GM18909 (cell line): Measurements from ENCODE around the gene COL13A1.

Experiments used
- ATAC-seq: cut with Tn5 transposase; IDR thresholded peaks from one replicate; pipeline ENCODE4 v1.9.1; 2021; ENCODE audit warnings: mild to moderate bottlenecking; ENCODE audit not compliant: unreplicated experiment, poor library complexity

COL13A1 gene

DNA sequence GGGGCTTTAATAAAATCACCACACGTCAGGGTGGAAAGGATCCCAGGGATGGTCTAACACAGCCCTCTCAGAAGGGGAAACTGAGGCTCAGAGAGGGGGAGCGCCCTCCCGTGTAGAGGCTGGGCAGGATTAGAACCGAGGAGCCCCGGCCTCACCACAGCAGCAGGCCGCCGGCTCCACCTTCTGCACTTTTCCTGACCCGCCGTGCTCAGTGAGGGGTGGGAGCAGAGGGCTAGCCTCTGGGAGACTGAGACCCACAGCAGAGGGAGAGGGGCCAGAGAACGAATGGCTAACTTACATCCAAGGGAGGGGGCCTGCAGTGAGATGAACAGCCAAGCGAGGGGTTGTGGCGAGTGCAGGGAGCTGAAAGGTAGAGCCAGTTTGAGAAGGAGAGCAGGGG is 79.5 kb downstream of the COL13A1 start:
- no peak for ATAC-seq

DNA sequence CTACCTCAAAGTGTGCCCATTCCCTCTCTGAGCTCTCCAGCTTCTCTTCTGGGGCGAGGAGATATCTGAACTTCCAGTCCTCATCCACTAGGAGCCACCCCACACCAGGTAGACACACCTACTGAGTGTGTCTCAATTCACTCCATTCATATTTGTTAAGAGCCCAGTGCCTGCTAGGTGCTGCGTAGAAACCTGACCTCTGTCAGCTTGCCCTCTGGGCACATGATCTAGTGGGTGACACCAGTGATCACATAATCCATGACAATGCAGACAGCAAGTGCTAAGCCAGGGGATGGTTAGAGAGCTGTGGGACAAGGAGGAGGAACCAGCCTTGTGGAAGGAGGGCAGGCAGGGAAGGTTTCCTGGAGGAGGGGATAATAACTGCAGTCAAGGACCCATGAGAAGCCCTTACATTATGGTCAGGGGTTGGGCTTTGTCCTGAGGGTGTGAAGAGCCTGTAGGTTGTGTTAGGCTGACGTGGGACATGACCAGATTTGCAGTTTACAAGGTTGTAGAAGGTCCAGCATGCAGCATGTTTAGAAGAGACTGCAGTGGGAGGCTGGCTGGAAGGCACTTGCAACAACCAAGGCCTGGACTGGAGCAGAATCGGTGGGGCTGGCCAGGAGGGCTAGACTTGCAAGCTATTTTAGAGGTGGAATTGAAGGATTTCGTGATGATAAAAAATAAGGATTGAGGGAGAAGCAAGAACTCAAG is 81.8 kb downstream of the COL13A1 start:
- ATAC-seq: no peak

DNA sequence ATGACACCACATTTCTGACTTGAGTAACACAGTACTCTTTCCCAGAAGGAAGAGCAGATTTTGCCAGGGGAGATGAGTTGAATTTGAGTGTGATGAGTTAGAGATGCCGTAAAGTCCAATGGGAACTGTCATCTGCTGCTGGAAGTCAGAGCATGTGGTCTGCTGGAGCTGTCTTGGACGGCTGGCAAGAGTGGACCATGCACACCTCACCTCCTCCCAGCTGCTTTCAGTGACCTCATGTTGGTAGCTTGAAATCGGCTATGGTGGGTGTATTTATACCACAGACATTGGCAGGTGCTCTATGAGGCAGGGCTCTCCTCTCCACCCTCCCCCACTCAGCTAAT is 82.3 kb downstream of the COL13A1 start:
- ATAC-seq: no peak

DNA sequence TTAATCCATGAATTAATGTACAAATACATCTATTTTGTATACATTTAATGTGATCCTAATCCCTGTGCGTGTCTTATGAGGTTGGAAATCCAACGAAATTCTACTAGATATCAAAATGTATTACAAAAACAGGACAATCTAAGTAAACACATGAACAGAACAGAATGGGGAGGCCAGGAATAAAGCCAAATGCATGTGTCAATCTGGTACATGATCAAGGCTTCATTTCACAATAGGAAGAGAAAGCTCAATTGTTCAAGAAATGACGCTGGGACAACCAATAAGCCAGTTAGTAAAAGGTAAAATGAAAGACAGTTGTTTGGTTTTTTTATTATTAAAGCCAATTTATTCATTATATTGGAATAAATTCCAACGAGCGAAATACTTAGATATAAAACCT is 83.0 kb downstream of the COL13A1 start:
- no peak for ATAC-seq

DNA sequence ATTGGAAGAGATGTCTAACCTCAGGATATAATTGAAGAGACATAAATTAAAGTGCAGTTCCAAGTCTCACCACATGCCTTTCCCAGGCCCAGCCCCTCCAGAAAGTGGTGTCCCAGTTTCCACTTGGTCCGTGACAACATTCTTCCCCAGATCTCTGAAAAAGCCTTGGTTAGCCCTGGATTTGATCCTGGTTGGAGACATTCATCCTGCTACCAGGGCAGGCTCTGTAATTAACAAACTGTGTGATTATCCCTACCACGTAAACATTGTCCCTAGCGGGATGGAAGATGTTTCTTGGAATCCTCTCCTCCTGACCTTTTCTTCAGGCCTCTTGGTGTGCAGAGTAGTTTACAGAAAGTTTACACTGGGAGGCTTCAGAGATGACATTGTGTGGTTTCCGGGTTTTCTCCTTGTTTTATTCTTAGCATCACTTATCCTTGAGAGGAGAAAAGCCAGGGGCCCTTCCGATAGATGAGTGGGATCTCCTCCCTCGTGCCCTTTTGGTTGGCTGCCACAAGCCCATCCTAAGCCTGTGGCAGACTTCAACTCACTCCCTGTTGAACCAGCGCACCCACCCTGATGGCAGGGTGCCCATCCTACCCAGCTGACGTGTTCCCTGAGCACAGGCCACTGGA is 83.8 kb downstream of the COL13A1 start:
- ATAC-seq: no peak

DNA sequence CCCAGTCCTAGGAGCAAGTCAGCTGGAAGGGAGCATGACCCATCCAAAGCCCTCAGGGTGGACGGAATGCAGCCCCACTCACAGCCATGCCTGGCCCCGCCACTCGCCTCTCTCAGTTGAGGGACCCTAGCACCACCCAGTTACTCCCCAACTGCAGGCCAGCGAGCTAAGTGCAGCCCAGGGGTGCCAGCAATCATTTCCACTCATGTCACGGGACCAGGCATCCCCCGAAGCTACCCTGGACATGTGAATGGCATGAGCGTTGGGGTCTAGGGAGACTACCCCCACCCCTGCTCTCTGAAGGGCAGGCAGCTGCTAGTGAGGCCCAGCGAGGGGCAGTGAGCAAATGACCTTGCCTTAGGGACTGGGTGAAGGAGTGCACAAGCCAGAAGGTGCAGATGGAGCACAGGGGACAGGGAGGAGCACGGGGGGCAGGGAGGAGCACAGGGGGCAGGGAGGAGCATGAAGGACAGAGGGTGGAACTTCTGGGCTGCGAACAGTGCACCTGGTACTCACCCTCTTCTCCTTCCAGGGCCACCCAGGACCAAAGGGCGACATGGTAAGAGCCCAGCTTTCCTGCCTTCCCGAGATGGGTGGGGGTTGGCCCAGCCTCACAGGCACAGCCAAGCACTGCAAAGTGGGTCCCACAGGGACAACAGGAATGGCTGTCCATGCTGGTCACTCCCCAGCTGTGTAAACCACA is 87.3 kb downstream of the COL13A1 start:
- ATAC-seq: no peak

DNA sequence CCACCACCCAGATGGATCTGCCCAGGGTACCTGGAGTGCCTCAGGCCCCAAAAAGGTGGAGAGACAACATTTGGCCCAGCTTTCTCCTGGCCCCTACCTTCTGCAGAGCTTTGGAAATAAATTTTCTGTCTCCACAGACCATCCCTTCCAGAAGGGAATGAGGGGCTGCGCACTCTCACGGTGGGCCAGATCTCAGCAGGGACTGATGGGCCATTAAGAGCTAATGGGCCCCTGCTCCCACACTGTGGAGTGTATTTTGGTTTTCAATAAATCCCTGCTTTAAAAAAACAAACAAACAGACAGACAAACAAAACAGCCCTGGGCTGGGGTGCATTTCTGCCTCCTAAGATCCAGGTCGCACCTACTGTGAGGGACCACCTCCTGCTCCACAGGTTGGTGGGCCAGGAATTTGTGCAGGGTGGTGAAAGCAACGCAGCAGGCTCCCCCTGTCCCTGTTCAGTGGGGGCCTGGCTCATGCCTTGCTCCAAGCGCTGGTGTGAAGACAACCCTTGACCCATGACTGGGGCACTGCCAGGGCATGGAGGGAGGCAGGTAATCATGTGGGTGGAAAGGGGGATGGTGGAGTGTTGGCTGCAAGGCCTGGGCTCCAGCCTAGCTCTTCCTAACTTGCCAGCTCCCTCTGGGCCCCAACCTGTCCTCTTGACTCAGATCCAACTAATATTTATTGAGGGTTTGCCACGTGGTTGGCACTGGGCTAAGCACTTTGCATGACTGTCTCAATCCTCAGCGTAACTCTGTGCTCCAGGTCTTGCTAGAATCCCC is 88.5 kb downstream of the COL13A1 start:
- ATAC-seq: no peak

DNA sequence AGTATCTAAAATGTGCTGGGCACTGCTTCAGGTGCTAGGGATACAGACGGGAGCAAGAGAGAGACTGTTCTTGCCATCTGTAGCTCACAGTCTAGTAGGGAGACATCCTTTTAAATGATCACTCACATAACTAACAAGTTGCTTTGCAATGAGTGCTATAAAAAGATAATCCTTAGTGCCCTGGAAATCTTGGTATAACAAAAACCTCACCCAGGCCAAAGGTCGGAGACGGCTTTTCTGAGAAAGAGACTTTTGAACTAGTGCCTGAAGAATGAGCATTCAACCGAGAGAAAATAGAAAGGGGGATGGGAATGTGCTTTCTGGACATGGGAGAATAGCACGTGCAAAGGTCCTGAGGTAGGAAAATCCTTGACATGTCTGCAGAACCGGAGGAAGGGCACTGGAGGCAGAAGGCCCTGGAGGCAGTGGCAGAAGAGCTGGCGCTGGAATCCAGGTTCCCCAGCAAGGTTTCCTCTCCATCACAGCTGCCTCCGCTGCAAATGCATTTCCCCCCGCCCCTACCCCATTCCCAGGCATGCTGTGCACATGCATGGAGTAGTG is 89.4 kb downstream of the COL13A1 start:
- ATAC-seq: no peak

DNA sequence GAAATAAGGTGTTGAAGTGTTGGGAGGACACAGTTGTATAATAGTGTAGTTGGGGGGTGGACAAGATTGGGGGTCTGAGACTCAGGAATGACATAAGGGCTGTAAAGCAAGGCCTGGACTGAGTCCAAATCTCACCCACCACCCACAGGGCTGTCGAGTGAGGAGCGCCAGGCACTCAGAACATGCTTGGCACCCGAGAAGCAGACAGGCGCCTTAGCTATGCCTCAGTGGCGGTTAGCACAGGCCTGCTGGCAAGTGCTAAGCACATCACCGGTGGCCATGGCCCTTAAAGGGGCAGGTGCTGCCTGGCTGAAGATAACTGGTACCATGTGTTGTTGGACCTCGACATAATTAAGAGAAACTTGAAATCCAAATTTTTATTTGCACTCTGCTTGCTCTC is 90.7 kb downstream of the COL13A1 start:
- no peak for ATAC-seq

DNA sequence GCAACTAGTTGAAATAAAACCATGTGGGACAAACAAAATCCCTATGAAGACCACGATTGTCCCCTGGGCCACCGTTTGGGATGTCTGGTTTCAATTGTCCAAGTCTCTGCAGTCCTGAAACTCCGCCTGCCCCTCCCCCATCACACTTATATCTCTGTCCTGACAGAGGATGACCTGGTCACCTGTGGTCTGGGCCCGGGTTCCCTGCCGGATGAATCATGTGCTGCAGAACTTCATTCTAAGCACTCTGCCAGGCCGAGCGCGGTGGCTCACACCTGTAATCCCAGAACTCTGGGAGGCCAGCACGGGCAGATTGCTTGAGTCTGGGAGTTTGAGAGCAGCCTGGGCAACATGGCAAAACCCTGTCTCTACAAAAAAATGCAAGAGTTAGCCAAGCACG is 91.1 kb downstream of the COL13A1 start:
- ATAC-seq: no peak

DNA sequence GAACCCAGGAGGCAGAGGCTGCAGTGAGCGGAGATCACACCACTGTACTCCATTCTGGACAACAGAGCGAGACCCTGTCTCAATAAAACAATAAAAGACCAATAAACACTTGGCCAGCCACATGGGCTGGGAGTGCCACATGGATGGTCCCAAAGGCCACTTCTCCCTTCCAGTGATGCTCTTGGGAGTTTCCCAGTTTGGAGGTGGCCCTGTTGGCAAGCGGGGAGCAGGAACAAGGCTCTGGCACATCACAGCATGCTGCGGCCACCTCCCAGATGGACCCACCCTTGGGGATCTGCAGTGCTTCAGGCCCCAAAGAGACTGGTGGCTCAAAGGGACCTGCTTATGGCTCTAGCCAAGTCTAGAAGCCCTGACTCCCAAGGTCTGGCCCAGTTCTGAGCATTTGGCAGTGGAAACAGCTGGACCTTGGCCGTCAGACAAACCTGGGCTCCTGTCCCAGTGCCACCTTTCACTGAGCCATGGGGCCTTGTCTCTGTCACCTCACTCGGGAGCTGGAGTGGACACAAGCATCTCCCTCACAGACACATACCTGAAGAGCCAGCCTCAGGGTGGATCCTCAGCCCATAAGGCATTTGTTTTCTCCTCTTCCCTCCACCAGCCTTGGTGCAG is 91.7 kb downstream of the COL13A1 start:
- ATAC-seq: no peak

DNA sequence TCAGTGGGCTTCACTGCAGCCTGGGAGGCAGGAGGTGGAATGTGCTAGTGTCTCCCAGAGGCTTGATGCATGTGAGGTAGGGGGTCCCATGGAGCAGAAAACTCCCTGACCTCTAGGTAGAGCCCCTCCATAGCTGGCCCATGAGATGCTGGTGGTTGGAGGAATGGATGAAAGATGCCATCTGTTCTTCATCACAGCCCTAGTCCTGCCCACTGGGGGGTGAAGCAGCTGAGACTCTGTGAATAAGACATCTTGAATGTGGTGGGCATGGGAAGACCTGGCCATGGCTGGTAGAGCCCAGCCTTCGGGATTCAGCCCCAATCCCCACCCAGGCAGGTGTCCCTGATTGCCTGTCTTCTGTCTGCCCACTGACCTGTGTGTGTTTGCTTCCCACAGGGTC is 92.5 kb downstream of the COL13A1 start:
- no peak for ATAC-seq

DNA sequence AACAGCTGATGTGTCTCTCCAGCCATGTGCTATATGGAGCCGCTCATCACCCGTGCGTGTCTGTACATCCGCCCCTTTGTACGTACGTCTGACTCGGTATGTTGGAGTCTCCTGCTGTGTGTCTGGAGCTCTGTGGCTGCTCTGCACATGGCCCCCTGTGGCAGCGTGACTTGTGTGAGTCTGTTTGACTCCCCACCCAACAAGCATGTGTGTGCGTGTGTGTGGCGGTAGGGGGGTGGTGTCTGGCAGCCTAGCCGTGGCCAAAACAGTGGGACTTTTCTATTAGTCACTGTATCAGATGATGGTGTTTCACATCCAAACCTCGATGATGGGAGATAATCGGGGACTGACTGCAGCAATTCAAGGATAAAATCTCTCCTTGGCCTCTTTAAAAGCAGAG is 94.1 kb downstream of the COL13A1 start:
- no peak for ATAC-seq

DNA sequence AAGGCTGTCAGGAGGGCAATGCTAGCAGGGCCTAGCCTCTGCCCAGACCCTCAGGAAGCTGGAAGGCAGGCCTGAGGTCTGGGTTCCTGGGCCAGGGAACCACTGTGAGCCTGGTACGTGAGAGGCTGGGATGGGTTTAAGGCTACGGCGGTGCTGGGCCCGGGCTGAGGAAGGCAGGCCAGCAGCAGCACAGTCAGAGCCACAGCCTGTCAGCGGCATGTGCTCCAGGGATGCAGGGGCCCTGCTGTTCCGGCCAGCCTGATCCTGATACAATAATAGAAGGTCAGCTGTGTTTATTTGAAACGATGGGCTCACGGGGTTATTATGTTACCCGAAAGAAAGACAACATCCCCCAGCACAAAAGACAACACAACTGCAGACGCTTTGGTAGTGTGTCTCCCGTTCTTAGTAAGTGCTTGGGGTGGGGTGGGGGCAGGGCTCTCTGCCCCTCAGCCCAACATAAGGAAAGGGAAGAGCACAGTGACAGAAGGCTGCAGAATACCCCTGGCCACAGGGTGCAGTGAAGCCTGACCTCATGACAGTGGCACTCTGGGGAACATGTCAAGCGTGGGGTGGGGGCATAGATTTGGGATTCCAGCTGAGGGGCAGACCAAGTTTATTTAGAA is 95.0 kb downstream of the COL13A1 start:
- ATAC-seq: no peak

DNA sequence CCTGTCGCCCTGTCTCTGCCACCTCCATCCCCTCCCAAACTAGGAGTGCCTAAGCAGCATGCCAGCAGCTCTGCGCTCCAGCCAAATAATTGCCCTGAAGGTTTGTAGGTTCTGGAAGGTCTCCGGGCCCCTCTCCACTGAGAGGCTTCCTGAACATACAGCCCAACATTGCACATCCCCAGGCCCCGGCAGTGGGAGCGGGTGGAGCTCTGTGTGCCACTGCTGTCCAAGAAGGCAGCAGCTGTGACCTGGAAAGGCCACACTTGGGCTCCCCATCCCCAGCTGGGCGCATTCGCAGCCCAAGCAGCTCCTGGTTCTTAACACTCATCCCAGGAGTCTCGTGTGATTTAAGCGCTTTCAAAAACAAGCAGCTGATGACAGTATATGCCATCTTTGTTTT is 95.7 kb downstream of the COL13A1 start:
- ATAC-seq: no peak

DNA sequence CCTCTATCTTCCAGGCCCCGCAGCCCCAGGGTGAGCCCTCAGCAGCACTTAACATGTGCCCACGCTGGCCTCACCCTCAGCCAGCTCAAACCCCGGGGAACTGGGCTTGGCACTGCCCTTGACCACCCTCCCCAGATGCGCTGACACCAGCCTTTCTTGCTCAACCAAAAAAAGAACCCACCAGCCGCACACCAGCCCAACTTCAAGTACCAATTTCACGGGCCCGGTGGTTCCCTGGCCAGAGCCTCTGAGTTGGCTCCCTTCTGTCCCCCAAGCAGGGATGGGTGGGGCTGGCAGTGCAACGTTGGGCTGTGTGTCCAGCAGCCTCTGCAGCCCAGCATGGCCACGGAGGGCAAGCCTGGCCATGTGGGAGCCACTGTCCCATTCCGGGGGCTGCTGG is 96.3 kb downstream of the COL13A1 start:
- no peak for ATAC-seq

DNA sequence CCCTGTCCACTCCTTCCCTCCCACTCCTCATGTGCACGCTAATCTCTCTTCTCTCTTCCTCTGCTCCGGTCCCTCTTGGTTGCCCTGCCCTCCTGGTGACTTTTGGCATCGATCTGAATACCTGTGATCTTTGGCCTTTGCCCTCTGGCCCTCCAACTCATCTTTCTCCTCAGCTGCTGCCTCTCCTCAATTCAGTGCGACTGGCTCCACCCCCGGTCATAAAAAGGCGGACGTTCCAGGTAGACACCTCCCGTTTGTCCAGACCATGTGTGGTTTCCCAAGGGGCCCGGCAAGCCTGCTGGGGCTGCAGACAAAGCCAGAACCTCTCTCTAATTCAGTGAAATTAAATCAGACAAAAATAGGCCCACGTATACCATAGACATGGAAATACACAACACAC is 96.8 kb downstream of the COL13A1 start:
- no peak for ATAC-seq

DNA sequence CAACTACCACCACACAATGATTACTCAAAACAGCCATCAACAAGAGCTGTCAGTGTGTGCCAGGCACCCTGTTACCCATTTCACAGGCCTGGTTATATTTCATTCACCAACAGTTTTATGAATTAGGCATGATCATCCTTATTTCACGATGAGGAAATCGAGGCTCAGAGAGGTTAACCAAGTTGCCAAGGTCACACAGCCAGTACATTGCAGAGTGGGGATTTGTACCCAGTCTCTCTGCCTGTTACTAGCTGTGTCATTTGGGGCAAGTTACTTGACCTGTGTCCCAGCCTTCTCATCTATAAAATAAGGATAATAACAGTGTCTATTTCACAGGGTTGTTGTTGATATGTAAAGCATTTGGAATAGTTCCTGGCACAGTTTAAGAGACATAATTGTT is 97.2 kb downstream of the COL13A1 start:
- no peak for ATAC-seq

DNA sequence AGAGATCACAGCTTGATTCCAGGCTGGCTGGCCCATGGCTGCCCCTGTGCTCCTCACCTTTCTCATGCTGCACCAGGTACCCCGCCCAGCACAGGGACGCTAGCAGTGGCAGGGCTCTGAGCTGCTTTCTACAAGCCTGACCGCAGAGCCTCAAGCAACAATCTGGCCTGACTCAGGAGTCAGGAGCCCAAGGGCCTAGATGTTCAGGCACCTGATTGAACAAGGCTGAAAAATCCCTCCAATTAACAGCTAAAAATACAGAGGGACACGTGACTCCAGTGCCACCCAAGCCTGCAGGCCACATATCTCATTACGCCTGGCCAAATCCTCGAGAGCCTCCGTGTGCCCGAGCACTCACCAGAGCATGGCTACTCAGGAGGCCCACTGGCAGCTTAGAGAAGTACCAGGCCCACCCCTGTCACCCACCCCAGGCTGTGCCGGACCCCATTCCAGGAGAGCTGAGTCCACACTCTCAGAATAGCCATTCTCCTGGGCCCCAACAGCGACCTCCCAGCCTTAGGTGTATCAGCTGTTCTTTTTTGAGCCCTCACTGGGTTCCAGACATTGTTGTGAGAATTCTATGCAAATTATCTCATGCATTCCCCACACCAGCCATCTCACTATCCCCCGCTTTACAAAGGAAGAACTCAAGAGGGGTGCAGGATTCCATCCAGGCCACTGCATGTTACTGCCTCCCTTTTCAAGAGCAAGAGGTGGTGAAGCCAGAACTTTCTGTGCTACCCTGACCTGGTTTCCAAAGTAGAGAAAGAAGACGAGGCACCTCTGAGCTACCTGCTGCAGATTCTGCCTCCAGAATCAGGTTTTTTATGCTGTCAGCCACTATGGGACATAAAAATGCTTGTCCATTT is 98.3 kb downstream of the COL13A1 start:
- ATAC-seq: no peak
